DOHH2 (cell line): Measurements from ENCODE around the gene GREB1.

Experiments used
- H3F3A ChIP-seq: fragments of 200-600 bp; sonication (generic), shearing (Covaris generic); 2 replicates; pipeline ENCODE4 v1.6.0; 2016; ENCODE audit warnings: antibody characterized with exemption, mild to moderate bottlenecking; ENCODE audit not compliant: control insufficient read depth, insufficient read depth
- H3K27ac ChIP-seq: fragments of 200-600 bp; sonication (generic); 2 replicates; pipeline ENCODE4 v1.5.1; 2014; ENCODE audit warnings: low read depth, mild to moderate bottlenecking, low read length, moderate library complexity
- H3K27me3 ChIP-seq: fragments of 200-600 bp; sonication (generic); 2 replicates; pipeline ENCODE4 v1.6.1; 2014; ENCODE audit warnings: mild to moderate bottlenecking, low read length, mixed read lengths; ENCODE audit not compliant: control insufficient read depth
- H3K36me3 ChIP-seq: fragments of 200-600 bp; sonication (generic); 2 replicates; pipeline ENCODE4 v1.6.1; 2014; ENCODE audit warnings: mild to moderate bottlenecking, low read length, moderate library complexity, mixed read lengths; ENCODE audit not compliant: control insufficient read depth
- H3K4me1 ChIP-seq: fragments of 200-600 bp; sonication (generic); 2 replicates; pipeline ENCODE4 v1.6.1; 2014; ENCODE audit warnings: mild to moderate bottlenecking, low read length, mixed read lengths; ENCODE audit not compliant: control insufficient read depth
- H3K4me2 ChIP-seq: fragments of 200-600 bp; sonication (generic); 2 replicates; pipeline ENCODE4 v1.6.0; 2014; ENCODE audit warnings: mild to moderate bottlenecking, low read length, moderate library complexity
- H3K4me3 ChIP-seq: fragments of 200-600 bp; sonication (generic); 2 replicates; pipeline ENCODE4 v1.5.1; 2014; ENCODE audit warnings: mild to moderate bottlenecking, low read length, mixed read lengths
- H3K79me2 ChIP-seq: fragments of 200-600 bp; sonication (generic); 2 replicates; pipeline ENCODE4 v1.6.1; 2014; ENCODE audit warnings: mild to moderate bottlenecking, low read length, mixed read lengths; ENCODE audit not compliant: control insufficient read depth
- H3K9me2 ChIP-seq: fragments of 200-600 bp; sonication (generic); replicated peaks from 2 replicates; pipeline ENCODE4 v1.6.1; 2014; ENCODE audit warnings: mild to moderate bottlenecking, low read length, mixed read lengths; ENCODE audit not compliant: control insufficient read depth
- H3K9me3 ChIP-seq: fragments of 200-600 bp; sonication (generic); 2 replicates; pipeline ENCODE4 v1.6.1; 2014; ENCODE audit warnings: antibody characterized with exemption, low read length, mixed read lengths; ENCODE audit not compliant: control insufficient read depth, insufficient read depth
- H4K20me1 ChIP-seq: fragments of 200-600 bp; sonication (generic); 2 replicates; pipeline ENCODE4 v1.6.0; 2014; ENCODE audit warnings: low read depth, mild to moderate bottlenecking, antibody characterized with exemption, low read length, moderate library complexity; ENCODE audit not compliant: control insufficient read depth, insufficient read depth
- CTCF ChIP-seq: fragments of 200-600 bp; sonication (generic); IDR thresholded peaks from one replicate; pipeline ENCODE4 v1.5.1; 2014; ENCODE audit warnings: antibody characterized with exemption, mild to moderate bottlenecking, low read depth, low read length; ENCODE audit not compliant: poor library complexity, severe bottlenecking
- EZH2phosphoT487 ChIP-seq: fragments of 200-600 bp; sonication (generic); IDR thresholded peaks from 2 replicates; pipeline ENCODE4 v1.6.1; 2017; ENCODE audit warnings: borderline replicate concordance, mild to moderate bottlenecking, antibody characterized with exemption, low read length, moderate library complexity, mixed read lengths

Gene GREB1

GRCh38 chr2:11616097-11616687 is 82.3 kb downstream of the GREB1 start:
- Histone ChIP-seq H3K79me2 (no peaks in the 10 kb centered on the region), H3K27me3 (no peaks in the 10 kb centered on the region)

GRCh38 chr2:11616851-11617415 is 83.1 kb downstream of the GREB1 start:
- Histone ChIP-seq H3K27ac (no peak overlapping the region), H4K20me1 (no peaks in the 10 kb centered on the region), H3K4me2 (no peak overlapping the region), H3K79me2 (no peaks in the 10 kb centered on the region), H3K9me3 (no peaks in the 10 kb centered on the region), H3K9me2 (no peaks in the 10 kb centered on the region), H3K4me3 (no peak overlapping the region), H3F3A (no peaks in the 10 kb centered on the region), H3K36me3 (no peaks in the 10 kb centered on the region), H3K4me1 (no peaks in the 10 kb centered on the region), H3K27me3 (no peaks in the 10 kb centered on the region)
- TF ChIP-seq EZH2phosphoT487, result no peak
- TF ChIP-seq CTCF, result no peak

More at GRCh38 chr2:11616097-11616687, 82.3 kb downstream of the GREB1 start:
- Histone ChIP-seq H3K36me3 (no peaks in the 10 kb centered on the region), H3F3A (no peaks in the 10 kb centered on the region), H3K27ac (no peak overlapping the region), H3K4me3 (no peak overlapping the region), H3K4me1 (no peaks in the 10 kb centered on the region), H3K4me2 (no peak overlapping the region), H3K9me2 (no peaks in the 10 kb centered on the region), H3K9me3 (no peaks in the 10 kb centered on the region), H4K20me1 (no peaks in the 10 kb centered on the region)
- TF ChIP-seq EZH2phosphoT487 (no peak), CTCF (no peak)

- H3F3A ChIP-seq, result no peaks in the 10 kb centered on the region
- no peak overlapping the region for H3K4me3 ChIP-seq
- H4K20me1 ChIP-seq, result no peaks in the 10 kb centered on the region
- TF ChIP-seq EZH2phosphoT487 (no peak), CTCF (no peak)
- no peaks in the 10 kb centered on the region for H3K9me2 ChIP-seq
- no peaks in the 10 kb centered on the region for H3K9me3 ChIP-seq
- no peak overlapping the region for H3K27ac ChIP-seq
- no peaks in the 10 kb centered on the region for H3K79me2 ChIP-seq
- no peaks in the 10 kb centered on the region for H3K4me1 ChIP-seq
- no peaks in the 10 kb centered on the region for H3K36me3 ChIP-seq
- no peak overlapping the region for H3K4me2 ChIP-seq
- H3K27me3 ChIP-seq, result no peaks in the 10 kb centered on the region
Observed at GRCh38 chr2:11617527-11617926, 83.7 kb downstream of the GREB1 start.
